Measurements from ENCODE around the gene DNAJC11.

The DNAJC11 gene

DNA sequence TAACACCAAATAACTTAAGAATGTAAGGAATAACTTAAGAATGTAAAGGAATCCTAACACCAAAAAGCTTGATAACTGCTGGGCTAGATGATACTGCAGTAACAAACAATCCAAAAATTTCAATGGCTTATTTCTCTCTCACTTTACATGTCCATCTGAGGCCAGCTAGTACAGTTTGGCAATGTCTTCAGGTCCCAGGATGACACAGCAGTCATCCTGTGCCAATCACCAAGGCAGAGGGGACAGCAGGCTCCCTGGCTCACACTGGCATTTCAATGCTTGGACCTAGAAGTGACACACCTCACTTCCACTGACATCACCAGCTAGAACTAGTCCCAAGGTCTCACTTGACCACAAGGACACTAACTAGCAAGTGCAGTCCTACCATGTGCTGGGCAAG is 15.3 kb downstream of the DNAJC11 start:
- CTCF ChIA-PET: no interaction called here
- H3K27ac ChIP-seq (ENCODE audit: insufficient read depth in 1 of 2, low read depth in 1 of 2, low read length in 2 of 2, poor library complexity in 1 of 2, severe bottlenecking in 2 of 2): no peak overlapping the region

DNA sequence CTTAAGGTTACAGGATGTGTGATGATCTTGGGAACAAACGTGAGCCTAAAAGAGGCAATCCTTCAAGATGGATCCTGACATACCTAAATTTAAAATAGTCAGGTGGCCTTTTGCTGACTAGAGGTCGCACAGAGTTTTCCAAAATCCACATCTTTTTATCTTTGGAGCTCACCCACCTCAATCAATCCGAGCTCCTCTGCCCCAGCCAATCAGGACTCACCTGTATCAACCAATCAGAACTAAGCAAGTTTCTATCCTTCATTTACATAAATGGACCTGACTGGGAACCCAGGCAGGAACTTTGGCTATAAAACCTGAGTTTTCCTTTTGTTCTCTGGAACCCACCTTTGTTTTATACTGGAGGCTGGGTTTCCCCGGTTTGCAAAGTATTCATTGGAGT is 16.2 kb downstream of the DNAJC11 start:
- POLR2A ChIA-PET: no interaction called here
- DNase-seq: no peak
- no peak overlapping the region for H3K27ac ChIP-seq (ENCODE audit: insufficient read depth in 1 of 2, low read depth in 1 of 2, low read length in 2 of 2, poor library complexity in 1 of 2, severe bottlenecking in 2 of 2)
- H3K4me1 ChIP-seq (ENCODE audit: control extremely low read depth in 1 of 4, control insufficient read depth in 4 of 4, insufficient read depth in 4 of 4, low read length in 3 of 4): peaks cover 0 to 7% (median 1%) of the 10 kb centered on the region in 4 experiments
- H3K9me3 ChIP-seq (ENCODE audit: control extremely low read depth in 1 of 5, control insufficient read depth in 4 of 5, insufficient read depth in 2 of 5, low read depth in 1 of 5, low read length in 4 of 5): no peaks in the 10 kb centered on the region
- whole genome bisulfite sequencing (ENCODE audit: insufficient coverage): 91% methylated on average over 2 of the region's 4 CpGs
- H3K27me3 ChIP-seq (replicated peaks in 2 of 5; ENCODE audit: control insufficient read depth in 4 of 5, insufficient read depth in 5 of 5, low read length in 4 of 5): no peaks in the 10 kb centered on the region
- peaks cover 4 to 24% (median 5%) of the 10 kb centered on the region in 4 experiments for H3K36me3 ChIP-seq (ENCODE audit: control insufficient read depth in 4 of 4, insufficient read depth in 4 of 4, low read length in 3 of 4)
- H3K4me3 ChIP-seq (ENCODE audit: control insufficient read depth in 1 of 7, extremely low read depth in 1 of 7, insufficient read depth in 4 of 7, low read depth in 2 of 7, low read length in 6 of 7): no peak overlapping the region
- CTCF ChIA-PET: interaction anchor here (1.1 to 1.5 kb wide), 3 partner anchors 12 to 16 kb away, joined by 3 to 5 read pairs (median 3); partner anchors contain the start of gene DNAJC11

More for the DNA sequence above, 15.3 kb downstream of the DNAJC11 start:
- H3K27me3 ChIP-seq (replicated peaks in 2 of 5; ENCODE audit: control insufficient read depth in 4 of 5, insufficient read depth in 5 of 5, low read length in 4 of 5): no peaks in the 10 kb centered on the region
- H3K9me3 ChIP-seq (ENCODE audit: control extremely low read depth in 1 of 5, control insufficient read depth in 4 of 5, insufficient read depth in 2 of 5, low read depth in 1 of 5, low read length in 4 of 5): no peaks in the 10 kb centered on the region
- POLR2A ChIA-PET: no interaction called here
- peaks cover 0 to 7% (median 1%) of the 10 kb centered on the region in 4 experiments for H3K4me1 ChIP-seq (ENCODE audit: control extremely low read depth in 1 of 4, control insufficient read depth in 4 of 4, insufficient read depth in 4 of 4, low read length in 3 of 4)
- no peak overlapping the region for H3K4me3 ChIP-seq (ENCODE audit: control insufficient read depth in 1 of 7, extremely low read depth in 1 of 7, insufficient read depth in 4 of 7, low read depth in 2 of 7, low read length in 6 of 7)
- DNase-seq: no peak
- peaks cover 0 to 16% (median under 1%) of the 10 kb centered on the region in 4 experiments for H3K36me3 ChIP-seq (ENCODE audit: control insufficient read depth in 4 of 4, insufficient read depth in 4 of 4, low read length in 3 of 4)

DNA sequence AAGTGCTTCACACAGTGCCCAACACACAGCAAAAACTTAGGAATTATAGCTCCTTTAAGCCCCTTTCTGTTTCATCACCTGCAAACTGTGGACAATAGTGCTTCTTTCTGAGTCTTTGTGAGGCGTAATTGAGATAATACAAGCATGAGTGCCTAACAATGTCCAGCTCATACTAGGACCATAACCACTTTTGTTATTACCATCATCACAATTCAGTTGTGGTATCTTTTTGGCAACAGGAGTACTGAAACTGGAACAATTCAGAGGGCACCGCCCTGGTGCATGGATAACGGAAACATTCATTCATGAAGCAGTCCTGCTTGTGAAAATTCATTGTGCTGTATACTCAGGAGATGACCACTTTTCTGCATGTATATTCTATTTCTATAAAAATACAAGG is 18.2 kb downstream of the DNAJC11 start:
- 96% methylated on average over 3 of the region's 3 CpGs for WGBS (ENCODE audit: insufficient coverage)
- no peak overlapping the region for H3K4me3 ChIP-seq (ENCODE audit: control insufficient read depth in 1 of 7, extremely low read depth in 1 of 7, insufficient read depth in 4 of 7, low read depth in 2 of 7, low read length in 6 of 7)
- POLR2A ChIA-PET: no interaction called here
- no peak overlapping the region for H3K27ac ChIP-seq (ENCODE audit: insufficient read depth in 1 of 2, low read depth in 1 of 2, low read length in 2 of 2, poor library complexity in 1 of 2, severe bottlenecking in 2 of 2)
- no peak for DNase-seq
- no peaks in the 10 kb centered on the region for H3K9me3 ChIP-seq (ENCODE audit: control extremely low read depth in 1 of 5, control insufficient read depth in 4 of 5, insufficient read depth in 2 of 5, low read depth in 1 of 5, low read length in 4 of 5)
- CTCF ChIA-PET: interaction anchor here (0.8 kb wide), 1 partner anchor 17 kb away, joined by 3 read pairs; the partner anchor contains the start of gene DNAJC11
- no peaks in the 10 kb centered on the region for H3K27me3 ChIP-seq (replicated peaks in 2 of 5; ENCODE audit: control insufficient read depth in 4 of 5, insufficient read depth in 5 of 5, low read length in 4 of 5)
- H3K36me3 ChIP-seq (ENCODE audit: control insufficient read depth in 4 of 4, insufficient read depth in 4 of 4, low read length in 3 of 4): peaks cover 7 to 39% (median 16%) of the 10 kb centered on the region in 4 experiments
- no peaks in the 10 kb centered on the region for H3K4me1 ChIP-seq (ENCODE audit: control extremely low read depth in 1 of 4, control insufficient read depth in 4 of 4, insufficient read depth in 4 of 4, low read length in 3 of 4)

DNA sequence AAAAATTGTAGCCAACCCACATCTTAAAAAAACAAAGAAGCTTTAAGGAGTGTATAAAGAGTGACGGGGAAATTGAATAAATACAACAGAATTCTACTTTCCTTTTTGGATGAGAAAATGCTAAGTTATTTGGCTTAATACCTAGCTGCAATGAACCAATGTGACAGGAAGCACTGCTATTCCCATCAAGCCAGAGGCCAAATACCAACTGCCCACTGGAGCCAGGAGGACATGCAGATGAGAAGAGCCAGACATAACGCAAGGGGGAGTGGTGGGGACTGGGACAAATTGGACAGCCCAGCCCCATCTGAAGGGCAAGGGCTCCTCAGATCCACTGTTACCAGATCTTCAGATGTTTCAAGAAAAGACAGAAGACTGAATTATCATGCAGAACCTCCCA is 25.7 kb downstream of the DNAJC11 start:
- Histone ChIP-seq H3K9me3 (ENCODE audit: control extremely low read depth in 1 of 5, control insufficient read depth in 4 of 5, insufficient read depth in 2 of 5, low read depth in 1 of 5, low read length in 4 of 5) (no peaks in the 10 kb centered on the region), H3K27ac (ENCODE audit: insufficient read depth in 1 of 2, low read depth in 1 of 2, low read length in 2 of 2, poor library complexity in 1 of 2, severe bottlenecking in 2 of 2) (no peak overlapping the region), H3K36me3 (ENCODE audit: control insufficient read depth in 4 of 4, insufficient read depth in 4 of 4, low read length in 3 of 4) (peaks cover 16 to 64% (median 40%) of the 10 kb centered on the region in 4 experiments), H3K4me3 (ENCODE audit: control insufficient read depth in 1 of 7, extremely low read depth in 1 of 7, insufficient read depth in 4 of 7, low read depth in 2 of 7, low read length in 6 of 7) (no peak overlapping the region), H3K4me1 (ENCODE audit: control extremely low read depth in 1 of 4, control insufficient read depth in 4 of 4, insufficient read depth in 4 of 4, low read length in 3 of 4) (no peaks in the 10 kb centered on the region), H3K27me3 (replicated peaks in 2 of 5; ENCODE audit: control insufficient read depth in 4 of 5, insufficient read depth in 5 of 5, low read length in 4 of 5) (no peaks in the 10 kb centered on the region)
- WGBS (ENCODE audit: insufficient coverage): 100% methylated on average over 1 of the region's 2 CpGs
- POLR2A ChIA-PET: no interaction called here
- CTCF ChIA-PET: interaction anchor here (0.7 kb wide), 1 partner anchor 583 kb away, joined by 3 read pairs; no protein-coding TSS in a partner anchor
- no peak for DNase-seq

DNA sequence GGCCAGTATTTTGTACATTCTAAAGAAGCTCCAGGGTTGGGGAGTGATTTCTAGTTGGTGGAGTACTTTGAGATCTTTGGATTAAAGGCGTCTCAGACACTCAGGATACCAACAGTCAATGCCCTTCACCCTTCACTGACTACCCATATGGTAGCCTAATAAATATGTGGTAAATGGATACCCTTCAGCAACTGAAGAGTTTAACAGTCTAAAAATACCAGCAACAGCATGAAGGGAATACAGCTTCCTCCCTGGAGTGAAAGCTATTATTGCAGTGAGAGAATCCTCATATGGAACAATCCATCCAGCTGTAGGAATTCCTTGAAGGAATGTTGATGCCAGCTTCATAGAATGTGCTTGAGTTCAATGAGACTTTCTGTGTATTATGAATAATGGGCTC is 26.8 kb downstream of the DNAJC11 start:
- no peaks in the 10 kb centered on the region for H3K9me3 ChIP-seq (ENCODE audit: control extremely low read depth in 1 of 5, control insufficient read depth in 4 of 5, insufficient read depth in 2 of 5, low read depth in 1 of 5, low read length in 4 of 5)
- peaks cover 12 to 56% (median 33%) of the 10 kb centered on the region in 4 experiments for H3K36me3 ChIP-seq (ENCODE audit: control insufficient read depth in 4 of 4, insufficient read depth in 4 of 4, low read length in 3 of 4)
- no peaks in the 10 kb centered on the region for H3K4me1 ChIP-seq (ENCODE audit: control extremely low read depth in 1 of 4, control insufficient read depth in 4 of 4, insufficient read depth in 4 of 4, low read length in 3 of 4)
- no peaks in the 10 kb centered on the region for H3K27me3 ChIP-seq (replicated peaks in 2 of 5; ENCODE audit: control insufficient read depth in 4 of 5, insufficient read depth in 5 of 5, low read length in 4 of 5)
- no peak overlapping the region for H3K27ac ChIP-seq (ENCODE audit: insufficient read depth in 1 of 2, low read depth in 1 of 2, low read length in 2 of 2, poor library complexity in 1 of 2, severe bottlenecking in 2 of 2)
- no CpG with 5 or more reads among the region's 1 CpG for WGBS (ENCODE audit: insufficient coverage)
- CTCF ChIA-PET: no interaction called here
- H3K4me3 ChIP-seq (ENCODE audit: control insufficient read depth in 1 of 7, extremely low read depth in 1 of 7, insufficient read depth in 4 of 7, low read depth in 2 of 7, low read length in 6 of 7): no peak overlapping the region
- DNase-seq: no peak
- POLR2A ChIA-PET: interaction anchor here (0.6 kb wide), 1 partner anchor 24 kb away, joined by 3 read pairs; no protein-coding TSS in a partner anchor

DNA sequence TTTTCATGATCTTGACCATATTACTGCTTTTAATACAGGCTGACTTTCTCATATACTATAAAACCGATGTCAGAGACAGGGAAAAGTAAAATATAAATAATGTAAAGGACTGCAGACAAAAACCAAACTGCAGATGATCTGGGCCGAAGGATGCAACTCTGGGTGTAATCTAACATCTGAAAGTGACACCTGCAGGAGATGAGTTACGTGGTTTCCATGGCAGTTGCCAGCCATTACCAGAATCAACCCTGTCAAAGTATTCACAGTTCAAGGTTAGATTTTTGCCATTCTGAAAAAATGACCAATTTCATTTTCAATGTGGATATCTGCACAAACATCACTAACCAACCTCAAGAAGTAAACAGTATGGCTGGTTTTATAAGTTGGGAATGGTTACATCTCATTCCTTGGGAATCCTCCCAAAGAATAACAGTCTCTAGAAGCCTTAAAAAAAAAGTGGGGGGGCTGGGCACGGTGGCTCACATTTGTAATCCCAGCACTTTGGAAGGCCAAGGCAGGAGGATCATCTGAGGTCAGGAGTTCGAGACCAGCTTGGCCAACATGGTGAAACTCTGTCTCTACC is 27.7 kb downstream of the DNAJC11 start:
- Histone ChIP-seq H3K4me3 (ENCODE audit: control insufficient read depth in 1 of 7, extremely low read depth in 1 of 7, insufficient read depth in 4 of 7, low read depth in 2 of 7, low read length in 6 of 7) (no peak overlapping the region), H3K27ac (ENCODE audit: insufficient read depth in 1 of 2, low read depth in 1 of 2, low read length in 2 of 2, poor library complexity in 1 of 2, severe bottlenecking in 2 of 2) (no peak overlapping the region), H3K9me3 (ENCODE audit: control extremely low read depth in 1 of 5, control insufficient read depth in 4 of 5, insufficient read depth in 2 of 5, low read depth in 1 of 5, low read length in 4 of 5) (no peaks in the 10 kb centered on the region), H3K4me1 (ENCODE audit: control extremely low read depth in 1 of 4, control insufficient read depth in 4 of 4, insufficient read depth in 4 of 4, low read length in 3 of 4) (no peaks in the 10 kb centered on the region), H3K36me3 (ENCODE audit: control insufficient read depth in 4 of 4, insufficient read depth in 4 of 4, low read length in 3 of 4) (peaks cover 8 to 47% (median 28%) of the 10 kb centered on the region in 4 experiments), H3K27me3 (replicated peaks in 2 of 5; ENCODE audit: control insufficient read depth in 4 of 5, insufficient read depth in 5 of 5, low read length in 4 of 5) (no peaks in the 10 kb centered on the region)
- WGBS (ENCODE audit: insufficient coverage): 96% methylated on average over 3 of the region's 5 CpGs
- DNase-seq: no peak
- POLR2A ChIA-PET: no interaction called here
- CTCF ChIA-PET: interaction anchor here (0.6 kb wide), 1 partner anchor 11 kb away, joined by 3 read pairs; no protein-coding TSS in a partner anchor

- Histone ChIP-seq H3K9me3 (ENCODE audit: control extremely low read depth in 1 of 5, control insufficient read depth in 4 of 5, insufficient read depth in 2 of 5, low read depth in 1 of 5, low read length in 4 of 5) (no peaks in the 10 kb centered on the region), H3K4me1 (ENCODE audit: control extremely low read depth in 1 of 4, control insufficient read depth in 4 of 4, insufficient read depth in 4 of 4, low read length in 3 of 4) (no peaks in the 10 kb centered on the region), H3K4me3 (ENCODE audit: control insufficient read depth in 1 of 7, extremely low read depth in 1 of 7, insufficient read depth in 4 of 7, low read depth in 2 of 7, low read length in 6 of 7) (no peak overlapping the region), H3K27ac (ENCODE audit: insufficient read depth in 1 of 2, low read depth in 1 of 2, low read length in 2 of 2, poor library complexity in 1 of 2, severe bottlenecking in 2 of 2) (no peak overlapping the region), H3K27me3 (replicated peaks in 2 of 5; ENCODE audit: control insufficient read depth in 4 of 5, insufficient read depth in 5 of 5, low read length in 4 of 5) (no peaks in the 10 kb centered on the region), H3K36me3 (ENCODE audit: control insufficient read depth in 4 of 4, insufficient read depth in 4 of 4, low read length in 3 of 4) (peaks cover 4 to 41% (median 22%) of the 10 kb centered on the region in 4 experiments)
- ChIA-PET POLR2A (no interaction called here), CTCF (no interaction called here)
- WGBS (ENCODE audit: insufficient coverage): 86% methylated on average over 1 of the region's 2 CpGs
- peak; percentile 22 to 73 (median 44) for DNase-seq
Measured at GRCh38 chr1:6672558-6672957, 29.1 kb downstream of the DNAJC11 start.
